HG02840 (cell line): ENCODE measurements around the gene APOC3.

Experiments
- ATAC-seq: cut with Tn5 transposase; IDR thresholded peaks from one replicate; pipeline ENCODE4 v1.9.1; 2021; ENCODE audit warnings: mild to moderate bottlenecking, moderate library complexity, moderate number of reproducible peaks; ENCODE audit not compliant: unreplicated experiment, low FRiP score

APOC3 gene

GRCh38 chr11:116843661-116844060 lies 14.0 kb downstream of the APOC3 start:
- ATAC-seq: no peak

- ATAC-seq: no peak
These were observed 15.0 kb downstream of the APOC3 start for GRCh38 chr11:116844722-116845121.

GRCh38 chr11:116847612-116848011 lies 17.9 kb downstream of the APOC3 start:
- no peak for ATAC-seq

- no peak for ATAC-seq
These were observed 19.4 kb downstream of the APOC3 start for GRCh38 chr11:116849060-116849459.

- no peak for ATAC-seq
These were observed 19.8 kb downstream of the APOC3 start for GRCh38 chr11:116849486-116849885.

GRCh38 chr11:116851626-116852025 lies 21.9 kb downstream of the APOC3 start:
- no peak for ATAC-seq

GRCh38 chr11:116852261-116853031 lies 22.7 kb downstream of the APOC3 start:
- no peak for ATAC-seq

- peak; percentile 86 for ATAC-seq
These were observed 23.9 kb downstream of the APOC3 start for GRCh38 chr11:116853461-116854073.

- ATAC-seq: no peak
These were observed 25.7 kb downstream of the APOC3 start for GRCh38 chr11:116855413-116855812.

GRCh38 chr11:116856423-116856822 lies 26.7 kb downstream of the APOC3 start:
- no peak for ATAC-seq

- no peak for ATAC-seq
These were observed 27.6 kb downstream of the APOC3 start for GRCh38 chr11:116857316-116857715.

GRCh38 chr11:116857936-116858335 lies 28.2 kb downstream of the APOC3 start:
- no peak for ATAC-seq

GRCh38 chr11:116859175-116859574 lies 29.5 kb downstream of the APOC3 start:
- ATAC-seq: no peak

GRCh38 chr11:116860303-116860702 lies 30.6 kb downstream of the APOC3 start:
- no peak for ATAC-seq

GRCh38 chr11:116861539-116861938 lies 31.8 kb downstream of the APOC3 start:
- no peak for ATAC-seq

- ATAC-seq: no peak
These were observed 32.5 kb downstream of the APOC3 start for GRCh38 chr11:116862185-116862584.

- no peak for ATAC-seq
These were observed 33.2 kb downstream of the APOC3 start for GRCh38 chr11:116862951-116863350.

- ATAC-seq: no peak
These were observed 34.8 kb downstream of the APOC3 start for GRCh38 chr11:116864531-116864930.

GRCh38 chr11:116865696-116866095 lies 36.0 kb downstream of the APOC3 start:
- no peak for ATAC-seq

GRCh38 chr11:116866804-116867455 lies 37.2 kb downstream of the APOC3 start:
- ATAC-seq: no peak

- no peak for ATAC-seq
These were observed 37.9 kb downstream of the APOC3 start for GRCh38 chr11:116867619-116868018.

GRCh38 chr11:116868066-116868465 lies 38.4 kb downstream of the APOC3 start:
- no peak for ATAC-seq
